ENCODE results near the gene CSMD2.

CSMD2 gene

GRCh38 chr1:33867684-33868083 is 297.3 kb downstream of the CSMD2 start:
- TF ChIP-seq, protein P1, sequence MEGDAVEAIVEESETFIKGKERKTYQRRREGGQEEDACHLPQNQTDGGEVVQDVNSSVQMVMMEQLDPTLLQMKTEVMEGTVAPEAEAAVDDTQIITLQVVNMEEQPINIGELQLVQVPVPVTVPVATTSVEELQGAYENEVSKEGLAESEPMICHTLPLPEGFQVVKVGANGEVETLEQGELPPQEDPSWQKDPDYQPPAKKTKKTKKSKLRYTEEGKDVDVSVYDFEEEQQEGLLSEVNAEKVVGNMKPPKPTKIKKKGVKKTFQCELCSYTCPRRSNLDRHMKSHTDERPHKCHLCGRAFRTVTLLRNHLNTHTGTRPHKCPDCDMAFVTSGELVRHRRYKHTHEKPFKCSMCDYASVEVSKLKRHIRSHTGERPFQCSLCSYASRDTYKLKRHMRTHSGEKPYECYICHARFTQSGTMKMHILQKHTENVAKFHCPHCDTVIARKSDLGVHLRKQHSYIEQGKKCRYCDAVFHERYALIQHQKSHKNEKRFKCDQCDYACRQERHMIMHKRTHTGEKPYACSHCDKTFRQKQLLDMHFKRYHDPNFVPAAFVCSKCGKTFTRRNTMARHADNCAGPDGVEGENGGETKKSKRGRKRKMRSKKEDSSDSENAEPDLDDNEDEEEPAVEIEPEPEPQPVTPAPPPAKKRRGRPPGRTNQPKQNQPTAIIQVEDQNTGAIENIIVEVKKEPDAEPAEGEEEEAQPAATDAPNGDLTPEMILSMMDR (conservative IDR thresholded peaks at IDR 0.05), result no peak
- H3K27ac ChIP-seq, result no peak overlapping the region

DNA sequence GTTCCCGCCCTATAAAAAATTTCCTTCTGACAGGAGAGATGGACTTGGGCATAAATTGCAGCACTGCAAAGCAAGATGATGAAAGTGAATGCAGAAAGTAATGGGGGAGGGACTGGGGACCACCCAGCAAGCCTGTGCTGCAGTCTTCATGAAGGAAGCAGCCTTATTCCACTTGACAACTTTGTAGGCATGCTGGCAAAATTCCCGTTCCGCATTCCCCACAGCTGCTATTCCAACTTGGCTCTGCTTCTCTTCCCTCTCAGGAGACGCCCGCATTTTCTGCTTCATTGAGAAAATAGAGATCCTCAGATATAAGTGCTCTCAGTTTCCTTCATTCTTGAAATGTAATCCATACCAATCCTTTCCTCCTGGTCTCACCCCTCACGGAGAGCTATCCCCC is 298.7 kb downstream of the CSMD2 start:
- H3K27ac ChIP-seq, result no peak overlapping the region
- TF ChIP-seq, protein P1 (conservative IDR thresholded peaks at IDR 0.05), result no peak

- TF ChIP-seq, protein P1 (conservative IDR thresholded peaks at IDR 0.05), result no peak
These were observed 300.3 kb downstream of the CSMD2 start for GRCh38 chr1:33864460-33865389.

GRCh38 chr1:33863779-33864178 is 301.3 kb downstream of the CSMD2 start, which contains the start of gene HMGB4:
Gene HMGB4, plus strand, starts transcription at chr1:33864079. Its CDS starts 113 bp downstream, at chr1:33864192.
- no peak within 1 kb of the TSS for H3K27ac ChIP-seq
- TF ChIP-seq, protein P1 (conservative IDR thresholded peaks at IDR 0.05), result no peak

More at GRCh38 chr1:33864460-33865389, 300.3 kb downstream of the CSMD2 start:
- no peak overlapping the region for H3K27ac ChIP-seq

DNA sequence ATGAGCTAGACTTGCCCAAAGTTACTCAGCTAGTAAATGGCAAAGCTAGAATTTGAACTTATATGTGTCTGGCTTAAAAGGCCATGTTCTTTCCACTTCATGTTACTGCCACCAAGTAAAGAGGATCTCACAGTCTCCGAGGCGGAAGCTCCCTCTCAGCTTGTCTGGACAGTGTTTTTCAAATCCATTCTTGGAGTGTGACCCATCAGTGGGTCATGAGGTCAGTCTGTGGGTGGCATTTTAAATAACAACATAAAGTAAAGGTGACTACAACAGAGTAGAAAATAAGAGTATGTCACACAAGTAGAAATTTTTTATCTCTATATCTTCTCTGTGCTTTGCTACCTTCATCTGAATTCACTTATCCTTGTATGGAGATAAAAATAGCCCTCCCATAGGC is 304.4 kb downstream of the CSMD2 start:
- TF ChIP-seq, protein P1 (conservative IDR thresholded peaks at IDR 0.05), result no peak
- H3K27ac ChIP-seq, result no peak overlapping the region

GRCh38 chr1:33854091-33854490 is 310.9 kb downstream of the CSMD2 start:
- TF ChIP-seq, protein P1 (conservative IDR thresholded peaks at IDR 0.05), result no peak
- no peak overlapping the region for H3K27ac ChIP-seq

DNA sequence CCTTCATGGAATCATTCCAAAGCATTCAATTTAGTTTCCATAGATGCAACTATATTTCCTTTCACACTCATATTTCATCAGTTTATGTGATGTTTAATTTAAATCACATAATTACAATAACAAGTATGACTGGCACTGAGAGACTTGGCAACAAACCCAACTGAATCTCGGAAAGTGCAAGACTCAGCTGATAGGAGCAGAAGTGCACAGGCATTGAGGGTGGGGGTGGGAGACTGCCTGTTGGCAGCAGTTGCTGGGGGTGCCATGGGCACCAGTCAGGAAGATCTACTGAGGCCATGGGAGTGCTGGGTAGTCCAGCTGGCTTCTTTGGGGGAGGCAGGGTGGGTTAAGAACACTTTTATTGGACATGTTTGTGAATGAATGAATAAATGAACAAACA is 311.6 kb downstream of the CSMD2 start:
- TF ChIP-seq, protein P1 (conservative IDR thresholded peaks at IDR 0.05), result no peak
- no peak overlapping the region for H3K27ac ChIP-seq

Measured in VCaP (cell line).